Adrenal gland (tissue), 5 donors: ENCODE data around the gene PIAS1.

Experiments
- POLR2A ChIP-seq, 2 donors: fragments of 450-650 bp; IDR thresholded peaks; one replicate each; pipeline ENCODE4 v1.6.1; 2017; ENCODE audit warnings: antibody characterized with exemption in 2 of 2, mild to moderate bottlenecking in 2 of 2, moderate library complexity in 1 of 2
- TF ChIP-seq, protein P1 (sequence below), 6 experiments: fragments of 450-650 bp in 4 of 6; fragments of 200-600 bp in 2 of 6; sonication (generic) in 1 of 6; IDR thresholded peaks; 1 replicate in 5 of 6; 2 replicates in 1 of 6; pipeline versions ENCODE4 v1.5.1 to v1.8.0; 2016 to 2021; ENCODE audit warnings: antibody characterized with exemption in 6 of 6, mild to moderate bottlenecking in 2 of 6, moderate library complexity in 1 of 6
- donor health status: DM: no; HTN: no; CAD: no.

DNA sequence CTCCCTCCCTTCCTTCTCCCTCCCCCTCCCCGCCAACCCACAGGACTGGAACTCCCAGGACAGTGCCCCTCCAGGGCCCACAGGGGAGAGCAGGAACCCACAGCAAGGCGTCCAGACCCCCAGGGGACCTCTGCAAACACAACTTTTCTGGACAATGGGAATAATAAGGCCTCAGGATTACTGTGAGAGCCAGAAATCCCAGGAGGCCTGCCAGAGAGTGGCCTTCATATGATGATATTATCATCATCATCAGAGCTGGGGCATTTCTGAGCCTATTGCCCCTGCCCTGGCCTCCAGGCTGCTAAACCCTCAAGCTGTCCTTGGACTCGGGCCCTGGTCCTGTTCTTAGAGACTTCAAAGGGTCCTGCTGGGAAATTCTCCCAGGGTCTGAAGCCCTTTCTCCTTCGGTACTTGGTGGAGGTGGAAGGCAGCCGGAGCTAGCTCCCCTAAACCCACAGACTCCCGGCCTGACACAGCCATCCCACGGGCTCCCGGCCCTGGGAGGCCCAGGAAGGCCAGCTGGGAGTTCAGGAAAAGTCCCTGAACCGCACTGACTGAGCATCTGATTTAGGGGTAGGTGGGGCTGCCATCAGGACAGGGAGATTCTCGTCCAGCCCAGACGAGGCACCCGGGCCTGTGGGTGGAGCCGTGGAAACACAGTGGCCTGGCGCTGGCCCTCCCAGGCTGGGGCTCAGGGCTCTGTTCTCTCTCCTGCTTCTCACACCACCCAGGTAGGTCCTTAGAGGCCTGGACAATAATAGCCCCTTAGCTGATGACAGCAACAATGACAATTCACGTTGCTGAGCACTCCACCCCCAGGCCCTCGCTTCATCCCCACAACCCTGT, 146.1 kb downstream of the PIAS1 start:
- TF ChIP-seq, protein P1, sequence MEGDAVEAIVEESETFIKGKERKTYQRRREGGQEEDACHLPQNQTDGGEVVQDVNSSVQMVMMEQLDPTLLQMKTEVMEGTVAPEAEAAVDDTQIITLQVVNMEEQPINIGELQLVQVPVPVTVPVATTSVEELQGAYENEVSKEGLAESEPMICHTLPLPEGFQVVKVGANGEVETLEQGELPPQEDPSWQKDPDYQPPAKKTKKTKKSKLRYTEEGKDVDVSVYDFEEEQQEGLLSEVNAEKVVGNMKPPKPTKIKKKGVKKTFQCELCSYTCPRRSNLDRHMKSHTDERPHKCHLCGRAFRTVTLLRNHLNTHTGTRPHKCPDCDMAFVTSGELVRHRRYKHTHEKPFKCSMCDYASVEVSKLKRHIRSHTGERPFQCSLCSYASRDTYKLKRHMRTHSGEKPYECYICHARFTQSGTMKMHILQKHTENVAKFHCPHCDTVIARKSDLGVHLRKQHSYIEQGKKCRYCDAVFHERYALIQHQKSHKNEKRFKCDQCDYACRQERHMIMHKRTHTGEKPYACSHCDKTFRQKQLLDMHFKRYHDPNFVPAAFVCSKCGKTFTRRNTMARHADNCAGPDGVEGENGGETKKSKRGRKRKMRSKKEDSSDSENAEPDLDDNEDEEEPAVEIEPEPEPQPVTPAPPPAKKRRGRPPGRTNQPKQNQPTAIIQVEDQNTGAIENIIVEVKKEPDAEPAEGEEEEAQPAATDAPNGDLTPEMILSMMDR (IDR thresholded peaks at IDR 0.05), result no peak
- TF ChIP-seq POLR2A (IDR thresholded peaks at IDR 0.05), result no peak
